Endothelial cell of umbilical vein (primary cell): ENCODE measurements around the gene SLC14A1. TPM values are rescaled to one million over a fixed set of nuclear protein-coding genes. Genes with fewer than 3 reads are reported as not detected.

Experiments
- BruUV-seq: library from RNA; stranded (reverse); fragments of 400-500 nt; replicated peaks from 2 replicates; lab custom pipeline; 2021; lab: Mats Ljungman, UMichigan
- CTCF ChIA-PET: fragments of 300-600, 350-600 bp; sonication (Branson Sonifier 250); formaldehyde crosslinking; loops from one replicate; lab custom pipeline; 2021; ENCODE audit warnings: antibody characterized with exemption, inconsistent platforms; lab: Charles Lee
- POLR2A ChIA-PET: fragments of 300-600, 350-600 bp; sonication (Branson Sonifier 250); formaldehyde crosslinking; loops from one replicate; lab custom pipeline; 2021; ENCODE audit warnings: antibody characterized with exemption, inconsistent platforms; lab: Charles Lee
- DNase-seq: peaks from one replicate; pipeline ENCODE4 v3.0.0-alpha.2; 2011; ENCODE audit warnings: low read depth, low spot score
- FAIRE-seq: peaks from 2 replicates; lab custom pipeline; 2011; peaks lifted over from hg19 to GRCh38; lab: Jason Lieb, UNC
- H2AFZ ChIP-seq: 2 replicates; pipeline ENCODE4 v1.6.0; 2012; ENCODE audit warnings: low read depth, low read length, control low read depth, inconsistent platforms
- H3K27ac ChIP-seq: 2 replicates; pipeline ENCODE4 v1.5.1; 2011; ENCODE audit warnings: low read depth, mild to moderate bottlenecking, control low read depth, low read length, moderate library complexity; ENCODE audit not compliant: insufficient read depth
- H3K27me3 ChIP-seq, 2 experiments: 2 replicates each; pipeline versions ENCODE4 v1.6.0 to v1.6.1; 2011; ENCODE audit warnings: low read length in 2 of 2, mixed read lengths in 1 of 2; ENCODE audit not compliant: control insufficient read depth in 2 of 2, insufficient read depth in 2 of 2
- H3K36me3 ChIP-seq, 2 experiments: 2 replicates in 1 of 2; 3 replicates in 1 of 2; pipeline ENCODE4 v1.5.1; 2011; ENCODE audit warnings: low read length in 2 of 2, mild to moderate bottlenecking in 1 of 2, moderate library complexity in 1 of 2; ENCODE audit not compliant: control insufficient read depth in 2 of 2, insufficient read depth in 2 of 2; ENCODE audit errors: extremely low read depth in 1 of 2
- H3K4me1 ChIP-seq: 3 replicates; pipeline ENCODE4 v1.5.1; 2011; ENCODE audit warnings: mild to moderate bottlenecking, low read length; ENCODE audit not compliant: control insufficient read depth, insufficient read depth; ENCODE audit errors: extremely low read depth
- H3K4me2 ChIP-seq: 2 replicates; pipeline ENCODE4 v1.6.1; 2011; ENCODE audit warnings: low read length, control low read depth, mixed read lengths; ENCODE audit not compliant: insufficient read depth
- H3K4me3 ChIP-seq, 3 experiments: fragments of 200-600 bp in 1 of 3; sonication (generic), shearing (Covaris generic) in 1 of 3; replicated peaks in 1 of 3; 2 replicates each; pipeline ENCODE4 v1.5.1; 2011 to 2016; ENCODE audit warnings: control low read depth in 3 of 3, low read length in 3 of 3, mild to moderate bottlenecking in 2 of 3, inconsistent platforms in 1 of 3, low read depth in 1 of 3, moderate library complexity in 1 of 3; ENCODE audit not compliant: insufficient read depth in 1 of 3
- H3K79me2 ChIP-seq: 2 replicates; pipeline ENCODE4 v1.6.0; 2012; ENCODE audit warnings: low read length, inconsistent platforms; ENCODE audit not compliant: control insufficient read depth, insufficient read depth
- H3K9ac ChIP-seq: replicated peaks from 2 replicates; pipeline ENCODE3; 2011; ENCODE audit warnings: low read length, control low read depth; ENCODE audit not compliant: insufficient read depth; ENCODE audit errors: extremely low read depth
- H3K9me1 ChIP-seq: replicated peaks from 3 replicates; pipeline ENCODE4 v1.6.0; 2011; ENCODE audit warnings: mild to moderate bottlenecking, low read length; ENCODE audit not compliant: control insufficient read depth, insufficient read depth; ENCODE audit errors: extremely low read depth
- H3K9me3 ChIP-seq: replicated peaks from 2 replicates; pipeline ENCODE4 v1.5.1; 2012; ENCODE audit warnings: low read length, inconsistent platforms; ENCODE audit not compliant: control insufficient read depth, insufficient read depth
- H4K20me1 ChIP-seq: replicated peaks from 2 replicates; pipeline ENCODE3; 2011; ENCODE audit warnings: mild to moderate bottlenecking, low read length; ENCODE audit not compliant: control insufficient read depth, insufficient read depth; ENCODE audit errors: extremely low read depth
- CTCF ChIP-seq, 2 donors: IDR thresholded peaks; 1 replicate in 1 of 2; 2 replicates in 1 of 2; pipeline ENCODE4 v1.5.1; 2011; ENCODE audit warnings: low read length in 2 of 2, mild to moderate bottlenecking in 2 of 2, moderate library complexity in 2 of 2, control low read depth in 1 of 2, inconsistent platforms in 1 of 2, low read depth in 1 of 2; ENCODE audit not compliant: insufficient read depth in 1 of 2; ENCODE audit errors: extremely low read depth in 1 of 2
- EZH2 ChIP-seq: IDR thresholded peaks from 2 replicates; pipeline ENCODE4 v1.6.1; 2012; ENCODE audit warnings: borderline replicate concordance, low read depth, mild to moderate bottlenecking, moderate library complexity, low read length, inconsistent platforms; ENCODE audit not compliant: severe bottlenecking
- FOS ChIP-seq: IDR thresholded peaks from 2 replicates; pipeline ENCODE4 v1.6.1; 2011; ENCODE audit warnings: mild to moderate bottlenecking, low read length, moderate library complexity, borderline replicate concordance; ENCODE audit not compliant: insufficient read depth
- GATA2 ChIP-seq: IDR thresholded peaks from 2 replicates; pipeline ENCODE4 v1.7.0; 2011; ENCODE audit warnings: low read depth, mild to moderate bottlenecking, moderate library complexity, mixed read lengths, low read length; ENCODE audit not compliant: insufficient read length, insufficient read depth
- JUN ChIP-seq: IDR thresholded peaks from 2 replicates; pipeline ENCODE4 v1.6.1; 2011; ENCODE audit warnings: borderline replicate concordance, low read depth; ENCODE audit not compliant: insufficient read length, insufficient read depth
- MAX ChIP-seq: IDR thresholded peaks from 2 replicates; pipeline ENCODE4 v1.6.1; 2011; ENCODE audit not compliant: insufficient read depth, insufficient read length
- MYC ChIP-seq: IDR thresholded peaks from one replicate; pipeline ENCODE4 v1.6.1; 2011; ENCODE audit warnings: mild to moderate bottlenecking, low read depth, low read length
- POLR2A ChIP-seq: IDR thresholded peaks from 2 replicates; pipeline ENCODE4 v1.6.1; 2012; ENCODE audit warnings: low read depth, mild to moderate bottlenecking, control low read depth, low read length
- POLR2AphosphoS5 ChIP-seq: IDR thresholded peaks from 2 replicates; pipeline ENCODE4 v1.6.1; 2012; ENCODE audit warnings: low read depth, mild to moderate bottlenecking, control low read depth, low read length, moderate library complexity; ENCODE audit not compliant: insufficient read depth
- dilution Hi-C: fragments of 300-500 bp; cut with MboI; formaldehyde crosslinking; loops from one replicate; pipeline ENCODE4 v1.15.0; 2019; ENCODE audit warnings: low sequenced_read_pairs; ENCODE audit not compliant: extremely low pct_ligation_motif_present
- intact Hi-C: fragments of 100-400 bp; cut with micrococcal nuclease; formaldehyde crosslinking; loops from one replicate; pipeline ENCODE4 v1.10.0; 2022
- polyA plus RNA-seq, 4 experiments: library from polyadenylated mRNA; depleted of rRNA in 3 of 4; stranded (reverse) in 3 of 4; unstranded in 1 of 4; fragments of >200 nt; gene quantifications; 2 replicates each; pipeline versions ENCODE4 v1.2.1 to v1.2.3, GENCODE V29; 2011 to 2012; ENCODE audit warnings: missing spikeins in 1 of 4
- total RNA-seq: library from RNA; stranded (reverse); gene quantifications from 2 replicates; pipeline ENCODE4 v1.2.3, GENCODE V29; 2021

The SLC14A1 gene
- total and polyA plus RNA-seq, 2 donors (not counting 3 experiments of a cell fraction or from before 2014, with no cell fraction given): not detected

- ChIA-PET POLR2A (no interaction called here), CTCF (interaction anchor here (1.0 to 2.0 kb wide), 4 partner anchors 9 to 101 kb away, joined by 4 to 14 read pairs (median 4); no protein-coding TSS in a partner anchor)
- Histone ChIP-seq H2AFZ (no peak overlapping the region), H3K27me3 (peaks cover 21 to 42% of the 10 kb centered on the region in 2 experiments), H3K9me1 (no peaks in the 10 kb centered on the region), H3K36me3 (no peaks in the 10 kb centered on the region), H3K9me3 (no peaks in the 10 kb centered on the region), H4K20me1 (no peaks in the 10 kb centered on the region), H3K4me3 (no peak overlapping the region), H3K79me2 (no peaks in the 10 kb centered on the region), H3K4me2 (no peak overlapping the region), H3K4me1 (no peaks in the 10 kb centered on the region), H3K9ac (no peak overlapping the region), H3K27ac (no peak overlapping the region)
- FAIRE-seq: no peak
- DNase-seq: no peak
- dilution Hi-C loops (no loop called here), intact Hi-C loops (no loop called here)
- no TSS peak for BruUV-seq
- no peak for TF ChIP-seq GATA2
- TF ChIP-seq JUN: no peak
- no peak for TF ChIP-seq POLR2A
- TF ChIP-seq POLR2AphosphoS5: no peak
- no peak for TF ChIP-seq FOS
- TF ChIP-seq MAX: no peak
- no peak for TF ChIP-seq MYC
- no peak for TF ChIP-seq EZH2
- no peak for TF ChIP-seq CTCF (IDR thresholded peaks at IDR 0.05; ENCODE audit: extremely low read depth in 1 of 2, insufficient read depth in 1 of 2, low read depth in 1 of 2, low read length in 2 of 2)
Observed at GRCh38 chr18:45738660-45739059, 14.7 kb downstream of the SLC14A1 start.
